SK-N-SH treated with all-trans-retinoic acid at 6 μM for 48 hours (cell line): ENCODE measurements around the gene ADGRF5.

ENCODE experiments used
- ZFP3 ChIP-seq: fragments of 250-450 bp; sonication (Bioruptor Pico); IDR thresholded peaks from 2 replicates; pipeline ENCODE4 v1.5.0; 2020; ENCODE audit warnings: mild to moderate bottlenecking, moderate library complexity
- TF ChIP-seq, protein P1 (sequence below): fragments of 250-450 bp; sonication (Bioruptor Pico); IDR thresholded peaks from 2 replicates; pipeline ENCODE4 v1.8.0; 2020; ENCODE audit warnings: mild to moderate bottlenecking, moderate library complexity, borderline replicate concordance
- TF ChIP-seq, protein P2 (sequence below): fragments of 250-450 bp; sonication (Bioruptor Pico); IDR thresholded peaks from 2 replicates; pipeline ENCODE4 v1.5.0; 2020; ENCODE audit warnings: mild to moderate bottlenecking, moderate library complexity

DNA sequence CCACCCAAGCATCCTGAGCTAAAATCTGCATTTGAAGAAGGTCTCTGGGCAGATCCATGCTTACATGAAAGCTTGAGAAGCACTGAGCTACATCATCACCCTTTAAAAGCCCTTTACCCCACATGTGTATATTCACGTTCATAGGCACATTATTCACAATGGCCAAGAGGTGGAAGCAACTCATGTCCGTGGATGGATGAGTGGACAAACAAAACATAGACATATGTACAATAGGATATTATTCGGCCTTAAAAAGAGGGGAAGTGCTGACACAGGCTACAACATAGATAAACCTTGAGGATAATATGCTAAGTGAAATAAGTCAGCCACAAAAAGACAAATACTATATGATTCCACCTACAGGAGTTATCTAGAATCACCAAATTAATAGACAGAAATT, 17.6 kb downstream of the ADGRF5 start:
- no peak for TF ChIP-seq ZFP3 (CRISPR knock-in tag)
- TF ChIP-seq, protein P1, sequence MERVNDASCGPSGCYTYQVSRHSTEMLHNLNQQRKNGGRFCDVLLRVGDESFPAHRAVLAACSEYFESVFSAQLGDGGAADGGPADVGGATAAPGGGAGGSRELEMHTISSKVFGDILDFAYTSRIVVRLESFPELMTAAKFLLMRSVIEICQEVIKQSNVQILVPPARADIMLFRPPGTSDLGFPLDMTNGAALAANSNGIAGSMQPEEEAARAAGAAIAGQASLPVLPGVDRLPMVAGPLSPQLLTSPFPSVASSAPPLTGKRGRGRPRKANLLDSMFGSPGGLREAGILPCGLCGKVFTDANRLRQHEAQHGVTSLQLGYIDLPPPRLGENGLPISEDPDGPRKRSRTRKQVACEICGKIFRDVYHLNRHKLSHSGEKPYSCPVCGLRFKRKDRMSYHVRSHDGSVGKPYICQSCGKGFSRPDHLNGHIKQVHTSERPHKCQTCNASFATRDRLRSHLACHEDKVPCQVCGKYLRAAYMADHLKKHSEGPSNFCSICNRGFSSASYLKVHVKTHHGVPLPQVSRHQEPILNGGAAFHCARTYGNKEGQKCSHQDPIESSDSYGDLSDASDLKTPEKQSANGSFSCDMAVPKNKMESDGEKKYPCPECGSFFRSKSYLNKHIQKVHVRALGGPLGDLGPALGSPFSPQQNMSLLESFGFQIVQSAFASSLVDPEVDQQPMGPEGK: no peak
- TF ChIP-seq, protein P2, sequence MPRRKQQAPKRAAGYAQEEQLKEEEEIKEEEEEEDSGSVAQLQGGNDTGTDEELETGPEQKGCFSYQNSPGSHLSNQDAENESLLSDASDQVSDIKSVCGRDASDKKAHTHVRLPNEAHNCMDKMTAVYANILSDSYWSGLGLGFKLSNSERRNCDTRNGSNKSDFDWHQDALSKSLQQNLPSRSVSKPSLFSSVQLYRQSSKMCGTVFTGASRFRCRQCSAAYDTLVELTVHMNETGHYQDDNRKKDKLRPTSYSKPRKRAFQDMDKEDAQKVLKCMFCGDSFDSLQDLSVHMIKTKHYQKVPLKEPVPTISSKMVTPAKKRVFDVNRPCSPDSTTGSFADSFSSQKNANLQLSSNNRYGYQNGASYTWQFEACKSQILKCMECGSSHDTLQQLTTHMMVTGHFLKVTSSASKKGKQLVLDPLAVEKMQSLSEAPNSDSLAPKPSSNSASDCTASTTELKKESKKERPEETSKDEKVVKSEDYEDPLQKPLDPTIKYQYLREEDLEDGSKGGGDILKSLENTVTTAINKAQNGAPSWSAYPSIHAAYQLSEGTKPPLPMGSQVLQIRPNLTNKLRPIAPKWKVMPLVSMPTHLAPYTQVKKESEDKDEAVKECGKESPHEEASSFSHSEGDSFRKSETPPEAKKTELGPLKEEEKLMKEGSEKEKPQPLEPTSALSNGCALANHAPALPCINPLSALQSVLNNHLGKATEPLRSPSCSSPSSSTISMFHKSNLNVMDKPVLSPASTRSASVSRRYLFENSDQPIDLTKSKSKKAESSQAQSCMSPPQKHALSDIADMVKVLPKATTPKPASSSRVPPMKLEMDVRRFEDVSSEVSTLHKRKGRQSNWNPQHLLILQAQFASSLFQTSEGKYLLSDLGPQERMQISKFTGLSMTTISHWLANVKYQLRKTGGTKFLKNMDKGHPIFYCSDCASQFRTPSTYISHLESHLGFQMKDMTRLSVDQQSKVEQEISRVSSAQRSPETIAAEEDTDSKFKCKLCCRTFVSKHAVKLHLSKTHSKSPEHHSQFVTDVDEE (CRISPR knock-in tag): no peak
